OCI-LY3 (cell line): Measurements from ENCODE around the gene GRIK5.
"Not testable (repeated sequence)": the region's sequence is repeated elsewhere in the genome, so short reads cannot be mapped to it uniquely, and the experiment has no call there.

Experiments used
- EZH2phosphoT487 ChIP-seq: fragments of 200-600 bp; shearing (Covaris generic); IDR thresholded peaks from 2 replicates; pipeline ENCODE4 v1.6.1; 2018; ENCODE audit warnings: antibody characterized with exemption, mixed run types, low read depth
- TF ChIP-seq, protein P1 (sequence below): fragments of 200-600, 300-600 bp; sonication (generic); IDR thresholded peaks from 2 replicates; pipeline ENCODE4 v1.5.1; 2014; ENCODE audit warnings: antibody characterized with exemption, low read length, low read depth

DNA sequence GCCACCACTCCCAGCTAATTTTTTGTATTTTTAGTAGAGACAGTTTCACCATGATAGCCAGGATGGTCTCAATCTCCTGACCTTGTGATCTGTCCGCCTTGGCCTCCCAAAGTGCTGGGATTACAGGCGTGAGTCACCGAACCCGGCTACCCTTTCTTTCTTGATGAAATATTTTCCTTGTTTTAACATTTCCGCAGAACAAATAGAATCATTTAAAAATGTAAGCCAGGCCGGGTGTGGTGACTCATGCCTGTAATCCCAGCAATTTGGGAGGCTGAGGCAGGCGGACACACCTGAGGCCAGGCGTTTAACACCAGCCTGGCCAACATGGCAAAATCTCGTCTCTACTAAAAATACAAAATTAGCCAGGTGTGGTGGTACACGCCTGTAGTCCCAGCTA is 30.2 kb upstream of the GRIK5 start:
- TF ChIP-seq, protein P1, sequence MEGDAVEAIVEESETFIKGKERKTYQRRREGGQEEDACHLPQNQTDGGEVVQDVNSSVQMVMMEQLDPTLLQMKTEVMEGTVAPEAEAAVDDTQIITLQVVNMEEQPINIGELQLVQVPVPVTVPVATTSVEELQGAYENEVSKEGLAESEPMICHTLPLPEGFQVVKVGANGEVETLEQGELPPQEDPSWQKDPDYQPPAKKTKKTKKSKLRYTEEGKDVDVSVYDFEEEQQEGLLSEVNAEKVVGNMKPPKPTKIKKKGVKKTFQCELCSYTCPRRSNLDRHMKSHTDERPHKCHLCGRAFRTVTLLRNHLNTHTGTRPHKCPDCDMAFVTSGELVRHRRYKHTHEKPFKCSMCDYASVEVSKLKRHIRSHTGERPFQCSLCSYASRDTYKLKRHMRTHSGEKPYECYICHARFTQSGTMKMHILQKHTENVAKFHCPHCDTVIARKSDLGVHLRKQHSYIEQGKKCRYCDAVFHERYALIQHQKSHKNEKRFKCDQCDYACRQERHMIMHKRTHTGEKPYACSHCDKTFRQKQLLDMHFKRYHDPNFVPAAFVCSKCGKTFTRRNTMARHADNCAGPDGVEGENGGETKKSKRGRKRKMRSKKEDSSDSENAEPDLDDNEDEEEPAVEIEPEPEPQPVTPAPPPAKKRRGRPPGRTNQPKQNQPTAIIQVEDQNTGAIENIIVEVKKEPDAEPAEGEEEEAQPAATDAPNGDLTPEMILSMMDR, result not testable (repeated sequence)
- TF ChIP-seq EZH2phosphoT487, result not testable (repeated sequence)
